GM18909 (cell line): ENCODE measurements around the gene PRKCH.
A peak's percentile ranks its signal among the peaks of the same experiment; 100 is the strongest.
"Not testable (repeated sequence)": the region's sequence is repeated elsewhere in the genome, so short reads cannot be mapped to it uniquely, and the experiment has no call there.

ENCODE experiments used
- ATAC-seq: cut with Tn5 transposase; IDR thresholded peaks from one replicate; pipeline ENCODE4 v1.9.1; 2021; ENCODE audit warnings: mild to moderate bottlenecking; ENCODE audit not compliant: unreplicated experiment, poor library complexity

PRKCH gene

GRCh38 chr14:61520576-61520975 is 199.2 kb downstream of the PRKCH start:
- no peak for ATAC-seq

- ATAC-seq = no peak
These were observed 200.4 kb downstream of the PRKCH start for GRCh38 chr14:61521773-61522172.

GRCh38 chr14:61523751-61524150 is 202.4 kb downstream of the PRKCH start:
- no peak for ATAC-seq

- no peak for ATAC-seq
These were observed 202.9 kb downstream of the PRKCH start for GRCh38 chr14:61524211-61524806.

- no peak for ATAC-seq
These were observed 203.5 kb downstream of the PRKCH start for GRCh38 chr14:61524936-61525292.

- peak; percentile 84 for ATAC-seq
These were observed 204.1 kb downstream of the PRKCH start for GRCh38 chr14:61525293-61526011.

GRCh38 chr14:61526405-61527312 is 205.3 kb downstream of the PRKCH start:
- ATAC-seq = no peak

- no peak for ATAC-seq
These were observed 206.1 kb downstream of the PRKCH start for GRCh38 chr14:61527325-61528100.

- no peak for ATAC-seq
These were observed 207.2 kb downstream of the PRKCH start for GRCh38 chr14:61528591-61529021.

GRCh38 chr14:61529360-61529759 is 208.0 kb downstream of the PRKCH start:
- not testable (repeated sequence) for ATAC-seq

GRCh38 chr14:61530296-61530695 is 208.9 kb downstream of the PRKCH start:
- no peak for ATAC-seq

GRCh38 chr14:61530896-61531295 is 209.5 kb downstream of the PRKCH start:
- ATAC-seq = no peak

- ATAC-seq = no peak
These were observed 210.2 kb downstream of the PRKCH start for GRCh38 chr14:61531465-61532122.

- no peak for ATAC-seq
These were observed 210.7 kb downstream of the PRKCH start for GRCh38 chr14:61532123-61532505.

GRCh38 chr14:61532763-61533162 is 211.4 kb downstream of the PRKCH start:
- no peak for ATAC-seq

GRCh38 chr14:61533513-61534255 is 212.3 kb downstream of the PRKCH start:
- no peak for ATAC-seq

GRCh38 chr14:61535032-61535431 is 213.7 kb downstream of the PRKCH start:
- no peak for ATAC-seq

- ATAC-seq = no peak
These were observed 214.1 kb downstream of the PRKCH start for GRCh38 chr14:61535458-61535857.
